ENCODE results near the gene CD38. TPM values are rescaled to one million over a fixed set of nuclear protein-coding genes. Genes with fewer than 3 reads are reported as not detected.
"Not testable (repeated sequence)": the region's sequence is repeated elsewhere in the genome, so short reads cannot be mapped to it uniquely, and the experiment has no call there.

Gene CD38
- total RNA-seq, result 10 to 100 TPM in 1 of 4 donors, 1 to 10 TPM in 3; 3.0 to 12.1 (median 6.7) TPM

DNA sequence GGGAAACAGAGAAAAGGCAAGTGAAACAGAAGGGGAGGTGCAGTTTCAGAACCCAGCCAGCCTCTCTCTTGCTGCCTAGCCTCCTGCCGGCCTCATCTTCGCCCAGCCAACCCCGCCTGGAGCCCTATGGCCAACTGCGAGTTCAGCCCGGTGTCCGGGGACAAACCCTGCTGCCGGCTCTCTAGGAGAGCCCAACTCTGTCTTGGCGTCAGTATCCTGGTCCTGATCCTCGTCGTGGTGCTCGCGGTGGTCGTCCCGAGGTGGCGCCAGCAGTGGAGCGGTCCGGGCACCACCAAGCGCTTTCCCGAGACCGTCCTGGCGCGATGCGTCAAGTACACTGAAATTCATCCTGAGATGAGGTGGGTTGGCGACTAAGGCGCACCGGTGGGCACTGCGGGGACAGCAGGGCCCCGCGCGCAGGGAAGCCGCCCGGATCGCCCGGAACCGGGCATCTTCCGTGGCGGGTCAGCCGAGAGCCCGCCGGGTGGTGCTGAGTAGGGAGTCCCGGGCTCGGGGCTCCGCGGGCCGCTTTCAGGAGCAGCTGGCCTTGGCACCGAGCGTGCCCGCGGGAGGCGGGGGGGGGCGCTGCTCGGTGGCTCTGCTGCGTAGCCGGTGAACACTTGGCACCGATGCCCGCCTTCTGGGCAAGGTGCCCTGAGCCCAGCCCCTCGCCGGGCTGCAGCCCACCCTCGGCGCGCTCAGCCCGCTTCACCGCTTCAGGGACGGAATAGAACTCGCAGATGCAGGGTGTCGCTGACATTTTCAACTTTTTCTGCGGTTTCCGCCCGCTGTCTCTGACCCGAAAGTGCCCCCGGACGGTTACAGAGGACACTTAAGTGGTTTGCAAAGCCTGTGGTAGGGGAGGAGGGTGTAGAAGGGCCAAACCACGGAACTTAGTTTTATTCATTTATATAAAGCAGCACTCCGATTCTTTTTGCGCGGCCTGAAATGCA is at the start of gene CD38:
Gene CD38, plus strand, starts transcription at position 40 of the 953 bp plus-strand sequence. Its CDS starts 87 bp downstream, at position 127.
- Histone ChIP-seq H3K36me3 (no peaks in the 10 kb centered on the region), H3K27me3 (no peaks in the 10 kb centered on the region), H3K27ac (peak within 1 kb of the TSS in 3 of 4 donors; percentile 43 to 72 (median 44)), H3K9me3 (no peaks in the 10 kb centered on the region), H3K4me3 (peak within 1 kb of the TSS; percentile 54 to 71 (median 58)), H3K4me1 (peaks cover 0 to 21% (median 3%) of the 10 kb centered on the region in 4 donors)
- TF ChIP-seq, protein P1, sequence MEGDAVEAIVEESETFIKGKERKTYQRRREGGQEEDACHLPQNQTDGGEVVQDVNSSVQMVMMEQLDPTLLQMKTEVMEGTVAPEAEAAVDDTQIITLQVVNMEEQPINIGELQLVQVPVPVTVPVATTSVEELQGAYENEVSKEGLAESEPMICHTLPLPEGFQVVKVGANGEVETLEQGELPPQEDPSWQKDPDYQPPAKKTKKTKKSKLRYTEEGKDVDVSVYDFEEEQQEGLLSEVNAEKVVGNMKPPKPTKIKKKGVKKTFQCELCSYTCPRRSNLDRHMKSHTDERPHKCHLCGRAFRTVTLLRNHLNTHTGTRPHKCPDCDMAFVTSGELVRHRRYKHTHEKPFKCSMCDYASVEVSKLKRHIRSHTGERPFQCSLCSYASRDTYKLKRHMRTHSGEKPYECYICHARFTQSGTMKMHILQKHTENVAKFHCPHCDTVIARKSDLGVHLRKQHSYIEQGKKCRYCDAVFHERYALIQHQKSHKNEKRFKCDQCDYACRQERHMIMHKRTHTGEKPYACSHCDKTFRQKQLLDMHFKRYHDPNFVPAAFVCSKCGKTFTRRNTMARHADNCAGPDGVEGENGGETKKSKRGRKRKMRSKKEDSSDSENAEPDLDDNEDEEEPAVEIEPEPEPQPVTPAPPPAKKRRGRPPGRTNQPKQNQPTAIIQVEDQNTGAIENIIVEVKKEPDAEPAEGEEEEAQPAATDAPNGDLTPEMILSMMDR (IDR thresholded peaks at IDR 0.05), result no peak
- TF ChIP-seq EP300 (IDR thresholded peaks at IDR 0.05), result no peak
- no peak for TF ChIP-seq POLR2A (IDR thresholded peaks at IDR 0.05)
- DNase-seq (ENCODE audit: low spot score in 2 of 2), result no peak
- 1 to 2% methylated on average over 51 to 54 of the region's 76 CpGs for WGBS, 2 donors

DNA sequence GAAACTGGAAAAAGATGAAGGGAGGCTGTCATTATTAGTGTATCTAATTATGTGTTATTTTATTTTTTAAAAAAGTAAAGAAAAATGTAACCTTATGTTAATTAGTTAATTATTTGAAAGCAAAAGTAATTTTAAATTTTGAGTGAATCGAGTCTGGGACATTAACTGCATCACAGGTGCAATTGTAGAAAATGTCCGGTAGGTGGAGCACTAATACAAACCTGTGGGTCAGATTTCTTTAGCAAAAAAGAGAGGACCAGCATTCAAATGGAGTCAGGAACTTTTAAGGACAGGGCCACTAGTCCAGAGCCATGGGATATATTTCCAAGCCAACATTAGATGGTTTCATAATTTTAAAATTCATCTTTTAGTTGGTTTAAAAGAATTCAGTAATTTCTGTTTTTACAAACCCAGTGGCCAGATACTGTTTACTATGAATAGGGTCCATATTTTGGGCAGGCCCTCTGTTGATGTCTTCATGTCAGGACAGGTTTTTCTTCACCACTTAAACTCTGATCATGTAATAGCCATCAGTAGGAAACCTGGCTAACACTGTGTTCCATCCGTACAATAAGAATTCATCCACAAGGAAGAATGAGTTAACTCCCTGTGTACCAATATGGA is 48.1 kb upstream of the CD38 start:
- TF ChIP-seq POLR2A (IDR thresholded peaks at IDR 0.05), result no peak
- TF ChIP-seq, protein P1 (IDR thresholded peaks at IDR 0.05), result peak; percentile 70 to 88 (median 80)
- no peak for TF ChIP-seq EP300 (IDR thresholded peaks at IDR 0.05)
- Histone ChIP-seq H3K27ac (no peak overlapping the region), H3K4me3 (no peak overlapping the region), H3K4me1 (no peaks in the 10 kb centered on the region), H3K9me3 (no peaks in the 10 kb centered on the region), H3K36me3 (no peaks in the 10 kb centered on the region), H3K27me3 (no peaks in the 10 kb centered on the region)
- DNase-seq (ENCODE audit: low spot score in 2 of 2), result peak in 1 of 2 donors; percentile 29
- 8 to 21% methylated on average over 3 of the region's 3 CpGs for WGBS, 2 donors

DNA sequence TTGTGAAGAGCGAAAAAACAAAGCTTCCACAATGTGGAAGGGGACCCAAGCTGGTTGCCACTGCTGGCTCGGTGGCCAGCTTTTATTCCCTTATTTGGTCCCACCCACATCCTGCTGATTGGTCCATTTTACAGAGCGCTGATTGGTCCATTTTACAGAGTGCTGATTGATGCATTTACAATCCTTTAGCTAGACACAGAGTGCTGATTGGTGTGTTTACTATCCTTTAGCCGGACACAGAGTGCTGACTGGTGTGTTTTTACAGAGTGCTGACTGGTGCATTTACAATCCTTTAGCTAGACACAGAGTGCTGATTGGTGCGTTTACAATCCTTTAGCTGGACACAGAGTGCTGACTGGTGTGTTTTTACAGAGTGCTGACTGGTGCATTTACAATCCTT is 45.1 kb upstream of the CD38 start:
- not testable (repeated sequence) for H3K9me3 ChIP-seq; H3K27ac ChIP-seq; DNase-seq (ENCODE audit: low spot score in 2 of 2); H3K27me3 ChIP-seq; H3K4me3 ChIP-seq; H3K4me1 ChIP-seq; H3K36me3 ChIP-seq
- WGBS, 2 donors, result 72 to 74% methylated on average over 5 of the region's 5 CpGs

DNA sequence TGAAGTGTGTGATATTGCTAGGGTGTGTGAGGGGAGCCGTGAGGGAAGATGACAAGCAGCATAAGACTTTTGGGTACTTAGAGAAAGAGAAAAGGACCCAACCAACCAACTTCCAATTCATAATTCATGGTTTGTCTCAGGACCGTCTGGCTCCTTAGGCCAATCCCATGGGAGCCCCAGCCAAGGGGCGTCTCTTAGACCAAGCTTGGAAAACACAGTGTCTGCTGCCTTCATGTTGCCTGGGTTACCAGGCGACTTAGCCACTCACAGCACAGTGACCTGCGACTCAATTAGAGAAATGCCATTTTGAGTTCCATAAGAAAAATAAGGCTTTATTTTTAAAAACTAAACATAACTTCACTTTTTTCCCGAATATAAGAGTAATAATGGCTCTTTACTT is 42.6 kb upstream of the CD38 start:
- DNase-seq (ENCODE audit: low spot score in 2 of 2), result no peak
- no peaks in the 10 kb centered on the region for H3K36me3 ChIP-seq
- H3K4me3 ChIP-seq, result no peak overlapping the region
- no peaks in the 10 kb centered on the region for H3K27me3 ChIP-seq
- H3K4me1 ChIP-seq, result no peaks in the 10 kb centered on the region
- WGBS, 2 donors, result 72 to 80% methylated on average over 6 of the region's 6 CpGs
- no peaks in the 10 kb centered on the region for H3K9me3 ChIP-seq
- no peak overlapping the region for H3K27ac ChIP-seq
- TF ChIP-seq EP300 (IDR thresholded peaks at IDR 0.05), result no peak
- TF ChIP-seq, protein P1 (IDR thresholded peaks at IDR 0.05), result no peak
- no peak for TF ChIP-seq POLR2A (IDR thresholded peaks at IDR 0.05)

DNA sequence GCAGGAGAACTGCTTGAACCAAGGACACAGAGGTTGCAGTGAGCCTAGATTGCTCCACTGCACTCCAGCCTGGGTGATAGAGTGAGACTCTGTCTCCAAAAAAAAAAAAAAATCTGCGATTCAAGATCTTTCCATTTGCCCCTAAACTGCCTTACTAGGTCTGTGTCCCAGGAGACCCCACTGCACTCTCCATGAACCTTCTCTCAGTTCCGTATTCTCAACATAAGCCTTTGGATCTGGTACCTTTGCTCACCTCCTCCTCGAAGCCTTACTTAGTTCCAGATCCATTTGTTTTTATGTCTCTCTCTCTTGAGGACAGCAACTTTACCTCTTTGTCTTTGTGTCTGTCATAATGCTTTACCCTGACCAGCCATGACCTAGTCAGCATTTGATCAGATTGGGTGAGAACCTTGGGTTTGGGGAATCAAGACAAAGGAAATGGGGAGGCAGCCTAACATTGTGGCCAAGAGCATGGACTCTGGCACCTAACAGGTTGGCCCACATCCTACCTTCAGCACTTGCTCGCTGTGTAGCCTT is 41.5 kb upstream of the CD38 start:
- no peak for TF ChIP-seq POLR2A (IDR thresholded peaks at IDR 0.05)
- TF ChIP-seq, protein P1 (IDR thresholded peaks at IDR 0.05), result no peak
- no peak for TF ChIP-seq EP300 (IDR thresholded peaks at IDR 0.05)
- no peak overlapping the region for H3K27ac ChIP-seq
- H3K36me3 ChIP-seq, result no peaks in the 10 kb centered on the region
- H3K9me3 ChIP-seq, result no peaks in the 10 kb centered on the region
- DNase-seq (ENCODE audit: low spot score in 2 of 2), result no peak
- H3K4me1 ChIP-seq, result no peaks in the 10 kb centered on the region
- 70 to 85% methylated on average over 4 of the region's 4 CpGs for WGBS, 2 donors
- no peaks in the 10 kb centered on the region for H3K27me3 ChIP-seq
- no peak overlapping the region for H3K4me3 ChIP-seq

Data from tibial nerve (tissue), 4 donors.